DND-41 (cell line): ENCODE measurements around the gene KMT5C.

Experiments
- ATAC-seq: fragments of 200-7000 bp; cut with Tn5 transposase; 3 replicates; pipeline ENCODE4 v1.9.1; 2021; ENCODE audit warnings: low read depth; ENCODE audit not compliant: insufficient read depth
- DNase-seq: peaks from one replicate; pipeline ENCODE4 v3.0.0-alpha.2; 2020
- H2AFZ ChIP-seq: 2 replicates; pipeline ENCODE4 v1.6.0; 2012; ENCODE audit warnings: low read depth, low read length
- H3K27ac ChIP-seq: 2 replicates; pipeline ENCODE4 v1.5.1; 2012; ENCODE audit warnings: low read length, inconsistent platforms
- H3K27me3 ChIP-seq: fragments of 200-600 bp; sonication (generic); 2 replicates; pipeline ENCODE4 v1.6.0; 2012; ENCODE audit warnings: low read length, mild to moderate bottlenecking, inconsistent platforms; ENCODE audit not compliant: insufficient read depth, poor library complexity
- H3K36me3 ChIP-seq: 2 replicates; pipeline ENCODE4 v1.5.1; 2012; ENCODE audit warnings: low read length, inconsistent platforms; ENCODE audit not compliant: insufficient read depth
- H3K4me1 ChIP-seq: 2 replicates; pipeline ENCODE4 v1.5.1; 2012; ENCODE audit warnings: mild to moderate bottlenecking, low read length; ENCODE audit not compliant: insufficient read depth
- H3K4me2 ChIP-seq: 2 replicates; pipeline ENCODE4 v1.6.0; 2012; ENCODE audit warnings: mild to moderate bottlenecking, moderate library complexity, low read length, inconsistent platforms; ENCODE audit not compliant: insufficient read depth
- H3K4me3 ChIP-seq, 2 experiments: fragments of 200-600 bp in 1 of 2; shearing (Covaris generic) in 1 of 2; 2 replicates each; pipeline ENCODE4 v1.5.1; 2012 to 2016; ENCODE audit warnings: inconsistent platforms in 2 of 2, low read length in 2 of 2, mild to moderate bottlenecking in 2 of 2, low read depth in 1 of 2, moderate library complexity in 1 of 2
- H3K79me2 ChIP-seq: 2 replicates; pipeline ENCODE4 v1.6.0; 2012; ENCODE audit warnings: low read length, inconsistent platforms; ENCODE audit not compliant: insufficient read depth
- H3K9ac ChIP-seq: 2 replicates; pipeline ENCODE4 v1.6.0; 2012; ENCODE audit warnings: low read depth, mild to moderate bottlenecking, inconsistent platforms, low read length, moderate library complexity
- H3K9me3 ChIP-seq: 2 replicates; pipeline ENCODE4 v1.5.1; 2012; ENCODE audit warnings: low read length, moderate library complexity, mild to moderate bottlenecking, inconsistent platforms; ENCODE audit not compliant: insufficient read depth, severe bottlenecking
- H4K20me1 ChIP-seq: 2 replicates; pipeline ENCODE4 v1.6.0; 2012; ENCODE audit warnings: low read length; ENCODE audit not compliant: insufficient read depth
- EZH2 ChIP-seq: IDR thresholded peaks from 3 replicates; pipeline ENCODE4 v1.6.1; 2012; ENCODE audit warnings: borderline replicate concordance, low read depth, mild to moderate bottlenecking, moderate library complexity, low read length, inconsistent platforms; ENCODE audit not compliant: severe bottlenecking
- TF ChIP-seq, protein P1 (sequence below): IDR thresholded peaks from 2 replicates; pipeline ENCODE4 v1.5.1; 2012; ENCODE audit warnings: borderline replicate concordance, low read length, moderate library complexity, mild to moderate bottlenecking; ENCODE audit not compliant: poor library complexity, severe bottlenecking; ENCODE audit errors: extremely low read depth

Gene KMT5C

GRCh38 chr19:55339105-55339888 lies at the start of gene KMT5C:
Gene KMT5C (plus strand): TSS chr19:55339876. CDS start chr19:55341937, 2,061 bp downstream.
- Histone ChIP-seq H3K27me3 (no peaks in the 10 kb centered on the region), H3K4me3 (peak within 1 kb of the TSS; percentile 84 to 92), H3K79me2 (peaks cover 28% of the 10 kb centered on the region), H3K4me2 (peak within 1 kb of the TSS; percentile 91), H3K4me1 (peaks cover 34% of the 10 kb centered on the region), H3K9me3 (no peaks in the 10 kb centered on the region), H4K20me1 (peaks cover 26% of the 10 kb centered on the region), H3K27ac (peak within 1 kb of the TSS; percentile 89), H3K9ac (peak within 1 kb of the TSS; percentile 93), H2AFZ (peak within 1 kb of the TSS; percentile 62), H3K36me3 (peaks cover 28% of the 10 kb centered on the region)
- peak; percentile 84 for ATAC-seq
- no peak for TF ChIP-seq EZH2
- TF ChIP-seq, protein P1, sequence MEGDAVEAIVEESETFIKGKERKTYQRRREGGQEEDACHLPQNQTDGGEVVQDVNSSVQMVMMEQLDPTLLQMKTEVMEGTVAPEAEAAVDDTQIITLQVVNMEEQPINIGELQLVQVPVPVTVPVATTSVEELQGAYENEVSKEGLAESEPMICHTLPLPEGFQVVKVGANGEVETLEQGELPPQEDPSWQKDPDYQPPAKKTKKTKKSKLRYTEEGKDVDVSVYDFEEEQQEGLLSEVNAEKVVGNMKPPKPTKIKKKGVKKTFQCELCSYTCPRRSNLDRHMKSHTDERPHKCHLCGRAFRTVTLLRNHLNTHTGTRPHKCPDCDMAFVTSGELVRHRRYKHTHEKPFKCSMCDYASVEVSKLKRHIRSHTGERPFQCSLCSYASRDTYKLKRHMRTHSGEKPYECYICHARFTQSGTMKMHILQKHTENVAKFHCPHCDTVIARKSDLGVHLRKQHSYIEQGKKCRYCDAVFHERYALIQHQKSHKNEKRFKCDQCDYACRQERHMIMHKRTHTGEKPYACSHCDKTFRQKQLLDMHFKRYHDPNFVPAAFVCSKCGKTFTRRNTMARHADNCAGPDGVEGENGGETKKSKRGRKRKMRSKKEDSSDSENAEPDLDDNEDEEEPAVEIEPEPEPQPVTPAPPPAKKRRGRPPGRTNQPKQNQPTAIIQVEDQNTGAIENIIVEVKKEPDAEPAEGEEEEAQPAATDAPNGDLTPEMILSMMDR, result peak; percentile 36
- peak; percentile 100 for DNase-seq

DNA sequence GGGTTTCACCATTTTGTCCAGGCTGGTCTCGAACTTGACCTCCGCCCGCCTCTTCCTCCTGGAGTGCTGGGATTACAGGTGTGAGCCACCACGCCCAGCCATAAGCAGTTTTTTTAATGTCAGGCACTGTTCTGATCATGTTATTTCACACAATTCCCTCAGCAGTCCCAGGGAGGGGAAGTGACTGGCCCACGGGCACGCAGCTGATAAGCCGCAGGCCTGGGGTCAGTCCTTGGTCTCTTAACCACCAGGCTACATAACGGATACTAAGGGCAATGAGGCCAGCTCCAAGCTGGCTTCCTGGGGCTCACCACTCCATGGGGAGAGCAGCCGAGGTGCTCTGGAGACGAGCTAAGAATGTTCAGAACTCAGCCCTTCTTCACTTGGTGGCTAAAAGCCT lies 42.4 kb upstream of the KMT5C start:
- H3K4me3 ChIP-seq, result no peak overlapping the region
- no peak for DNase-seq
- H3K9me3 ChIP-seq, result no peaks in the 10 kb centered on the region
- no peak overlapping the region for H2AFZ ChIP-seq
- H3K27me3 ChIP-seq, result no peaks in the 10 kb centered on the region
- peaks cover 5% of the 10 kb centered on the region for H3K79me2 ChIP-seq
- H3K4me2 ChIP-seq, result no peak overlapping the region
- H3K36me3 ChIP-seq, result no peaks in the 10 kb centered on the region
- peaks cover 12% of the 10 kb centered on the region for H3K4me1 ChIP-seq
- no peak for ATAC-seq
- H3K9ac ChIP-seq, result no peak overlapping the region
- H4K20me1 ChIP-seq, result no peaks in the 10 kb centered on the region
- H3K27ac ChIP-seq, result no peak overlapping the region
- TF ChIP-seq EZH2, result no peak
- TF ChIP-seq, protein P1, result no peak

GRCh38 chr19:55299991-55300390 lies 39.7 kb upstream of the KMT5C start:
- H3K4me3 ChIP-seq, result no peak overlapping the region
- H3K4me1 ChIP-seq, result peaks cover 26% of the 10 kb centered on the region
- H3K9me3 ChIP-seq, result no peaks in the 10 kb centered on the region
- no peak overlapping the region for H3K9ac ChIP-seq
- peaks cover 12% of the 10 kb centered on the region; the same call in 1 of the 2 replicates for H3K36me3 ChIP-seq
- H3K27me3 ChIP-seq, result no peaks in the 10 kb centered on the region
- H2AFZ ChIP-seq, result no peak overlapping the region; the same call in 1 of the 2 replicates
- ATAC-seq (no peak), DNase-seq (no peak)
- H3K27ac ChIP-seq, result no peak overlapping the region
- no peak overlapping the region for H3K4me2 ChIP-seq
- TF ChIP-seq, protein P1, result no peak
- no peak for TF ChIP-seq EZH2
- peaks cover 14% of the 10 kb centered on the region for H3K79me2 ChIP-seq
- no peaks in the 10 kb centered on the region for H4K20me1 ChIP-seq
